ENCODE results near the gene CDH4. TPM values are rescaled to one million over a fixed set of nuclear protein-coding genes. Genes with fewer than 3 reads are reported as not detected.

Gene CDH4
- total RNA-seq, 1 donor from 2014 or later = 8.9 TPM

GRCh38 chr20:61361501-61361900 is 109.4 kb downstream of the CDH4 start:
- Mint-ChIP-seq H3K27me3 (ENCODE audit: low read depth) (peaks cover 5% of the 10 kb centered on the region), H3K27ac (ENCODE audit: unreplicated experiment) (no peak overlapping the region), H3K4me3 (no peak overlapping the region), H3K4me1 (peaks cover 18% of the 10 kb centered on the region), H3K36me3 (ENCODE audit: low read depth) (peaks cover 3% of the 10 kb centered on the region), H3K9me3 (no peaks in the 10 kb centered on the region)
- no peak for DNase-seq (ENCODE audit: low read depth, low spot score)
- TF ChIP-seq CTCF (conservative IDR thresholded peaks at IDR 0.05) = no peak

GRCh38 chr20:61364147-61364546 is 112.1 kb downstream of the CDH4 start:
- no peak for DNase-seq (ENCODE audit: low read depth, low spot score)
- Mint-ChIP-seq H3K27me3 (ENCODE audit: low read depth) (no peaks in the 10 kb centered on the region), H3K36me3 (ENCODE audit: low read depth) (peaks cover 3% of the 10 kb centered on the region), H3K9me3 (no peaks in the 10 kb centered on the region), H3K4me1 (peaks cover 10% of the 10 kb centered on the region), H3K4me3 (no peak overlapping the region), H3K27ac (ENCODE audit: unreplicated experiment) (no peak overlapping the region)
- TF ChIP-seq CTCF (conservative IDR thresholded peaks at IDR 0.05) = no peak

GRCh38 chr20:61366914-61367313 is 114.9 kb downstream of the CDH4 start:
- DNase-seq (ENCODE audit: low read depth, low spot score) = no peak

GRCh38 chr20:61369731-61370520 is 117.9 kb downstream of the CDH4 start:
- no peak overlapping the region for H3K4me3 Mint-ChIP-seq
- no peaks in the 10 kb centered on the region for H3K9me3 Mint-ChIP-seq
- H3K4me1 Mint-ChIP-seq = peaks cover 44% of the 10 kb centered on the region
- no peak for DNase-seq (ENCODE audit: low read depth, low spot score)
- H3K27me3 Mint-ChIP-seq (ENCODE audit: low read depth) = no peaks in the 10 kb centered on the region
- H3K36me3 Mint-ChIP-seq (ENCODE audit: low read depth) = peaks cover 3% of the 10 kb centered on the region
- TF ChIP-seq CTCF (conservative IDR thresholded peaks at IDR 0.05) = no peak
- no peak overlapping the region for H3K27ac Mint-ChIP-seq (ENCODE audit: unreplicated experiment)

More at GRCh38 chr20:61366914-61367313, 114.9 kb downstream of the CDH4 start:
- TF ChIP-seq CTCF (conservative IDR thresholded peaks at IDR 0.05) = no peak
- Mint-ChIP-seq H3K9me3 (no peaks in the 10 kb centered on the region), H3K36me3 (ENCODE audit: low read depth) (peaks cover 3% of the 10 kb centered on the region), H3K4me1 (peaks cover 26% of the 10 kb centered on the region), H3K4me3 (no peak overlapping the region), H3K27ac (ENCODE audit: unreplicated experiment) (no peak overlapping the region), H3K27me3 (ENCODE audit: low read depth) (no peaks in the 10 kb centered on the region)

GRCh38 chr20:61370841-61371303 is 118.8 kb downstream of the CDH4 start:
- Mint-ChIP-seq H3K4me1 (peaks cover 44% of the 10 kb centered on the region), H3K9me3 (no peaks in the 10 kb centered on the region), H3K27me3 (ENCODE audit: low read depth) (no peaks in the 10 kb centered on the region), H3K36me3 (ENCODE audit: low read depth) (no peaks in the 10 kb centered on the region), H3K27ac (ENCODE audit: unreplicated experiment) (peak overlapping the region; percentile 98), H3K4me3 (peak overlapping the region; percentile 63)
- no peak for TF ChIP-seq CTCF (conservative IDR thresholded peaks at IDR 0.05)
- DNase-seq (ENCODE audit: low read depth, low spot score) = peak; percentile 34

Measured in neural crest cell (in vitro differentiated cells).